GM12891 (cell line): Measurements from ENCODE around the gene COL1A1. TPM values are rescaled to one million over a fixed set of nuclear protein-coding genes. Genes with fewer than 3 reads are reported as not detected.
A peak's percentile ranks its signal among the peaks of the same experiment; 100 is the strongest.

Source experiments
- DNase-seq: peaks from one replicate; pipeline ENCODE4 v3.0.0; 2011; ENCODE audit warnings: low spot score; ENCODE audit not compliant: insufficient read length
- FAIRE-seq: peaks from 2 replicates; lab custom pipeline; 2011; peaks lifted over from hg19 to GRCh38; lab: Jason Lieb, UNC
- PAX5 ChIP-seq: IDR thresholded peaks from 2 replicates; pipeline ENCODE4 v1.6.1; 2011; ENCODE audit warnings: low read length, moderate library complexity, mild to moderate bottlenecking; ENCODE audit not compliant: insufficient read depth, severe bottlenecking
- POLR2A ChIP-seq: IDR thresholded peaks from 2 replicates; pipeline ENCODE4 v1.6.1; 2011; ENCODE audit warnings: low read depth, low read length, control low read depth
- POLR2AphosphoS5 ChIP-seq: IDR thresholded peaks from 2 replicates; pipeline ENCODE4 v1.6.1; 2011; ENCODE audit warnings: low read depth, low read length, control low read depth
- POU2F2 ChIP-seq: IDR thresholded peaks from 2 replicates; pipeline ENCODE4 v1.6.1; 2011; ENCODE audit warnings: low read depth, mild to moderate bottlenecking, control low read depth, low read length, moderate library complexity
- SPI1 ChIP-seq: IDR thresholded peaks from 2 replicates; pipeline ENCODE4 v1.6.1; 2011; ENCODE audit warnings: low read depth, low read length, control low read depth
- TAF1 ChIP-seq: IDR thresholded peaks from 2 replicates; pipeline ENCODE4 v1.6.1; 2011; ENCODE audit warnings: low read depth, low read length, control low read depth
- polyA plus RNA-seq: library from polyadenylated mRNA; unstranded; fragments of >200 nt; gene quantifications from one replicate; pipeline ENCODE4 v1.2.1, GENCODE V29; 2012; ENCODE audit warnings: low read depth, missing spikeins, inconsistent platforms; ENCODE audit not compliant: missing spikeins

COL1A1 gene
- 6.1 TPM for polyA plus RNA-seq

- FAIRE-seq = peak; percentile 71
- no peak for DNase-seq
- TF ChIP-seq SPI1 (no peak), PAX5 (no peak), POLR2AphosphoS5 (no peak), POU2F2 (no peak), POLR2A (no peak), TAF1 (no peak)
Observed at GRCh38 chr17:50201276-50201854, at the start of gene COL1A1. Gene COL1A1, minus strand, starts transcription at chr17:50201631. Its CDS starts 118 bp downstream, at chr17:50201513.

GRCh38 chr17:50248255-50248654 is 46.8 kb upstream of the COL1A1 start:
- TF ChIP-seq SPI1 (no peak), TAF1 (no peak), POLR2A (no peak), POU2F2 (no peak), PAX5 (no peak), POLR2AphosphoS5 (no peak)
- no peak for FAIRE-seq
- no peak for DNase-seq

GRCh38 chr17:50244771-50245170 is 43.3 kb upstream of the COL1A1 start:
- no peak for TF ChIP-seq POLR2AphosphoS5
- TF ChIP-seq SPI1 = no peak
- no peak for TF ChIP-seq POU2F2
- TF ChIP-seq TAF1 = no peak
- no peak for TF ChIP-seq POLR2A
- no peak for TF ChIP-seq PAX5
- DNase-seq (no peak), FAIRE-seq (no peak)

- TF ChIP-seq PAX5 (no peak), POLR2A (no peak), SPI1 (no peak), TAF1 (no peak), POU2F2 (no peak), POLR2AphosphoS5 (no peak)
- no peak for FAIRE-seq
- DNase-seq = no peak
Observed at GRCh38 chr17:50241431-50241830, 40.0 kb upstream of the COL1A1 start.

DNA sequence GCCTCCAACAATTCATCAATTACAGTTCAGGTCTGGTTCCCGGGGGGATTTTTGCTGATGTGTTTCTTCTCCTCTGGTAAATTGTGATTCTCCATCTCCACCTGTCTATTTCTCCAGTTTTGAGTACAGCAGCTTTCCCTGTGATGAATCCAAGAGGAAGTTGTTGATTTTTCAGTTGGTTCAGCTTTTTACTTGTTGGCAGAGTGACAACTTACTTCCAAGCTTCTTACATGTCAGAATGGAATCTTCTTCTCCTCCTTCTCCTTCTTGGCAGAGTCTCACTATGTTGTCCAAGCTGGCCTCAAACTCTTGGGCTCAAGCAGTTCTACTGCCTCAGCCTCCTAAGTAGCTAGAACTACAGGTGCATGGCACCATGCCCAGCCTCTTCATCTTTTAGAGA is 39.4 kb upstream of the COL1A1 start:
- no peak for FAIRE-seq
- no peak for TF ChIP-seq POLR2A
- TF ChIP-seq POLR2AphosphoS5 = no peak
- TF ChIP-seq TAF1 = no peak
- no peak for TF ChIP-seq PAX5
- no peak for TF ChIP-seq POU2F2
- TF ChIP-seq SPI1 = no peak
- no peak for DNase-seq

- FAIRE-seq (no peak), DNase-seq (no peak)
- TF ChIP-seq PAX5 = no peak
- TF ChIP-seq POLR2A = no peak
- no peak for TF ChIP-seq SPI1
- TF ChIP-seq POLR2AphosphoS5 = no peak
- TF ChIP-seq TAF1 = no peak
- no peak for TF ChIP-seq POU2F2
Observed at GRCh38 chr17:50239937-50240336, 38.5 kb upstream of the COL1A1 start.

- no peak for TF ChIP-seq POLR2A
- no peak for DNase-seq
- no peak for FAIRE-seq
Observed at GRCh38 chr17:50238601-50239280, 37.3 kb upstream of the COL1A1 start.

GRCh38 chr17:50237901-50238300 is 36.5 kb upstream of the COL1A1 start:
- DNase-seq (no peak), FAIRE-seq (no peak)
- TF ChIP-seq SPI1 = no peak
- no peak for TF ChIP-seq TAF1
- no peak for TF ChIP-seq POU2F2
- TF ChIP-seq POLR2A = no peak
- no peak for TF ChIP-seq POLR2AphosphoS5
- no peak for TF ChIP-seq PAX5

DNA sequence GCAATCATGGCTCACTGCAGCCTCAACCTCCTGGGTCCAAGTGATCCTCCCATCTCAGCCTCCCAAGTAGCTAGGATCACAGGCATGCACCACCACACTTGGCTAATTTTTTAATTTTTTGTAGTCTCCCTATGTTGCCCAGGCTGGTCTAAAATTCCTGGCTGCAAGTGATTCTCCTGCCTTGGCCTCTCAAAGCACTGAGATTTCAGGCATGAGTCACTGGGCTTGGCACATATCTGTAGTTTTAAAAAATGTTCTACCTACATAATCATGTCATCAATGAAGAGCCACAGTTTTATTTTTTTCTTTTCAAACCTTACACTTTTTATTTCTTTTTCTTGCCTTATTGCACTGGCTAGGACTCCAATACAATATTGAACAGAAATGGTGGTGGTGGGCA is 33.1 kb upstream of the COL1A1 start:
- no peak for TF ChIP-seq POU2F2
- TF ChIP-seq POLR2AphosphoS5 = no peak
- TF ChIP-seq POLR2A = no peak
- no peak for TF ChIP-seq TAF1
- TF ChIP-seq SPI1 = no peak
- TF ChIP-seq PAX5 = no peak
- no peak for FAIRE-seq
- DNase-seq = no peak

GRCh38 chr17:50225701-50226240 is 24.3 kb upstream of the COL1A1 start:
- DNase-seq = no peak
- no peak for FAIRE-seq
- no peak for TF ChIP-seq TAF1
- TF ChIP-seq POU2F2 = no peak
- TF ChIP-seq SPI1 = no peak
- TF ChIP-seq POLR2A = no peak
- no peak for TF ChIP-seq POLR2AphosphoS5
- TF ChIP-seq PAX5 = no peak
